ENCODE results near the gene AMOTL2.

DNA sequence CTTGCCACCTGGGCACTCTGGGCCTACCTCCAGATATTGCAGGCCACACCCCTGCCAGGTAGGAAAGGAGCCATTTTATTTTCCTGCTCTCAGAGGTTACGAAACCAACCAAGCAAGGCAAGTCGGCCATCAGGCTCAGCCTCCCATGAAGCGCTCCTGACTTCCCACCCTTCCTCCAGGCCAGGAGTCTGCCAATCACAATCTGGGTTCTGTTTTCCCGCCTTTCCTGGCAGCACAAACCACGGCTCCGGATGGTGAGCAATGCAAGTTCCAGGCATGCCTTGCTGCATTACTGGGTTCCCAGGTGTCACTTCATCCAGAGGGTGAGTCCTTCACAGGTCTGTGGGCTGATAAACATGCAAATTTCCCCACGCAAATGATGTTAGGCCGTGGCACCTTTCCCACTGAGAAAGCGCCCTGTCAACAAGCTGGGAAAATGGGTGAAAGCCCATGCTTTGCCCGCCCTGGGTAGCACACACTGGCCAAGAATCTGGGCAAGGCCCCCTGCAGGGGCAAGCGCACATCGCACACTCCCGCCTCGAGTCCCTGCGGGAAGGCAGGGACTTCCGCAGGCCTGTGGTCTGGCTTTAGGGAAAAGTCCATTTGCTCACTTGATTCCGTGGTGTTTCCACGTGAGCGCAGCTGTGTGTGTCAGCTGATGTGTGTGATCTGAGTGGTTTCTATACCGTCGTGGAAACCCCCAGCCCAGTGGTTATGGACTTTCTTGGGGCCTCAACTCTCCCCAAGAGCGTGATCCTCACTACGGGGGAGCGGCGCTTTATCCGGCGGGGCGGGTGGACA, 62.0 kb downstream of the AMOTL2 start:
- TF ChIP-seq, protein P1, sequence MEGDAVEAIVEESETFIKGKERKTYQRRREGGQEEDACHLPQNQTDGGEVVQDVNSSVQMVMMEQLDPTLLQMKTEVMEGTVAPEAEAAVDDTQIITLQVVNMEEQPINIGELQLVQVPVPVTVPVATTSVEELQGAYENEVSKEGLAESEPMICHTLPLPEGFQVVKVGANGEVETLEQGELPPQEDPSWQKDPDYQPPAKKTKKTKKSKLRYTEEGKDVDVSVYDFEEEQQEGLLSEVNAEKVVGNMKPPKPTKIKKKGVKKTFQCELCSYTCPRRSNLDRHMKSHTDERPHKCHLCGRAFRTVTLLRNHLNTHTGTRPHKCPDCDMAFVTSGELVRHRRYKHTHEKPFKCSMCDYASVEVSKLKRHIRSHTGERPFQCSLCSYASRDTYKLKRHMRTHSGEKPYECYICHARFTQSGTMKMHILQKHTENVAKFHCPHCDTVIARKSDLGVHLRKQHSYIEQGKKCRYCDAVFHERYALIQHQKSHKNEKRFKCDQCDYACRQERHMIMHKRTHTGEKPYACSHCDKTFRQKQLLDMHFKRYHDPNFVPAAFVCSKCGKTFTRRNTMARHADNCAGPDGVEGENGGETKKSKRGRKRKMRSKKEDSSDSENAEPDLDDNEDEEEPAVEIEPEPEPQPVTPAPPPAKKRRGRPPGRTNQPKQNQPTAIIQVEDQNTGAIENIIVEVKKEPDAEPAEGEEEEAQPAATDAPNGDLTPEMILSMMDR (IDR thresholded peaks at IDR 0.05; ENCODE audit: extremely low read depth in 1 of 2, insufficient read depth in 1 of 2, low read depth in 1 of 2, low read length in 2 of 2): peak in 1 of 2 donors; percentile 18
- TF ChIP-seq POLR2A (IDR thresholded peaks at IDR 0.05; ENCODE audit: low read depth, low read length): no peak
- TF ChIP-seq JUN (IDR thresholded peaks at IDR 0.05; ENCODE audit: borderline replicate concordance, insufficient read depth, insufficient read length, low read depth): no peak
- TF ChIP-seq MYC (IDR thresholded peaks at IDR 0.05; ENCODE audit: low read depth, low read length): no peak
- TF ChIP-seq EZH2 (IDR thresholded peaks at IDR 0.05; ENCODE audit: borderline replicate concordance, low read depth, low read length, severe bottlenecking): no peak

All from endothelial cell of umbilical vein (primary cell).